HPDE6-E6E7 (cell line): ENCODE measurements around the gene NYNRIN.

Experiments
- DNase-seq: peaks from one replicate; pipeline ENCODE4 v3.0.0; 2011; ENCODE audit warnings: missing footprints; ENCODE audit errors: extremely low spot score

NYNRIN gene

DNA sequence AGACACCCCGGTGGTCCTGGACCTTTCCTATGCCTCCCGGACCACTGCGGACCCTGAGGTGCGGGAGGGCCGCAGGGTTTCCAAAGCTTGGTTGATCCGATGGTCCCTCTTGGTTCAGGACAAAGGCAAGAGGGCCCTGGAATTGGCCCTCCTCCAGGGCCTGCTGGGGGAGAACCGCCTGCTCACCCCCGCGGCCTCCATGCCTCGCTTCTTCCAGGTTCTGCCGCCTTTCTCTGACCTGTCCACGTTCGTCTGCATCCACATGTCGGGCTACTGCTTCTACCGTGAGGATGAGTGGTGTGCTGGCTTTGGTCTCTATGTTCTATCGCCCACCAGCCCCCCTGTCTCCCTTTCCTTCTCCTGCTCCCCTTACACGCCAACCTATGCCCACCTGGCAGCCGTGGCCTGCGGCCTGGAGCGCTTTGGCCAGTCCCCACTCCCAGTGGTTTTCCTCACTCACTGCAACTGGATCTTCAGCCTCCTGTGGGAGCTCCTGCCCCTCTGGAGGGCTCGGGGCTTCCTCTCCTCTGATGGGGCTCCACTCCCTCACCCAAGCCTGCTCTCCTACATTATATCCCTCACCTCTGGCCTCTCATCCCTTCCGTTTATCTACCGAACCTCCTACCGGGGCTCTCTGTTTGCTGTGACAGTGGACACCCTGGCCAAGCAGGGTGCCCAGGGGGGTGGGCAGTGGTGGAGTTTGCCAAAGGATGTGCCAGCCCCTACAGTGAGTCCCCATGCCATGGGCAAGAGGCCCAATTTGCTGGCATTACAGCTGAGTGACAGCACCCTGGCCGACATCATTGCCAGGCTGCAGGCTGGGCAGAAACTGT, 16.8 kb downstream of the NYNRIN start:
- DNase-seq: no peak

DNA sequence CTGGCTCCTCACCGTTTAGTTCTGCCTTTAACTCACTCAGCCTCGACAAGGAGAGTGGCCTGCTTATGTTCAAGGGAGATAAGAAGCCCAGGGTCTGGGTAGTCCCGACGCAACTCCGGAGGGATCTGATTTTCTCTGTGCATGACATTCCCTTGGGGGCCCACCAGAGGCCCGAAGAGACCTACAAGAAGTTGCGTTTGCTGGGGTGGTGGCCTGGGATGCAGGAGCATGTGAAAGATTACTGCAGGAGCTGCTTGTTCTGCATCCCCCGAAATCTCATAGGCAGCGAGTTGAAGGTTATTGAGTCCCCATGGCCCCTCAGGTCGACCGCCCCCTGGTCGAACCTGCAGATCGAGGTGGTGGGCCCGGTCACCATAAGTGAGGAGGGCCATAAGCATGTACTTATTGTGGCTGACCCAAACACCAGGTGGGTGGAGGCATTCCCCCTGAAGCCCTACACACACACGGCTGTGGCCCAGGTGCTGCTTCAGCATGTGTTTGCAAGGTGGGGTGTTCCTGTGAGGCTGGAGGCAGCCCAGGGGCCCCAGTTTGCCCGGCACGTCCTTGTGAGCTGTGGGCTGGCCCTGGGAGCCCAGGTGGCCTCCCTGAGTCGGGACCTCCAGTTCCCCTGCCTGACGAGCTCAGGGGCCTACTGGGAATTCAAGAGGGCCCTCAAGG, 17.6 kb downstream of the NYNRIN start:
- DNase-seq: no peak

DNA sequence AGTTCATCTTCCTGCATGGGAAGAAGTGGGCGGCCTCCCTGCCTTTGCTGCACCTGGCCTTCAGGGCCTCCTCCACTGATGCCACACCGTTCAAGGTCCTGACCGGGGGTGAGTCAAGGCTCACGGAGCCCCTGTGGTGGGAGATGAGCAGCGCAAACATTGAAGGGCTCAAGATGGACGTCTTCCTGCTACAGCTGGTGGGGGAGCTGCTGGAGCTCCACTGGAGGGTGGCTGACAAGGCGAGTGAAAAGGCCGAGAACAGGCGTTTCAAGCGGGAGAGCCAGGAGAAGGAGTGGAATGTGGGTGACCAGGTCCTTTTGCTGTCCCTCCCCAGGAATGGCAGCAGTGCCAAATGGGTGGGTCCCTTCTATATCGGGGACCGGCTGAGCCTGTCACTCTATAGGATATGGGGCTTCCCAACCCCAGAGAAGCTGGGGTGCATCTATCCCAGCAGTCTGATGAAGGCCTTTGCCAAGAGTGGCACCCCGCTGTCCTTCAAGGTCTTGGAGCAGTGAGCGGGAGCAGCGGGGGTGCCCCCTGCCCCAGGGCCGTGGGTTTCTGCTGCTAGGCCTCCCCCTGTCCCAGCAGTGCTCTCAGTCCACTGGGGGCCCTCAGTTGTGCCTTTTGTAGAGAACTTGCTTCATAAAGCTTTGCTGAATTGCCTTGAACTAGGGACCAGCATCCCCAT, 18.3 kb downstream of the NYNRIN start:
- DNase-seq: no peak

DNA sequence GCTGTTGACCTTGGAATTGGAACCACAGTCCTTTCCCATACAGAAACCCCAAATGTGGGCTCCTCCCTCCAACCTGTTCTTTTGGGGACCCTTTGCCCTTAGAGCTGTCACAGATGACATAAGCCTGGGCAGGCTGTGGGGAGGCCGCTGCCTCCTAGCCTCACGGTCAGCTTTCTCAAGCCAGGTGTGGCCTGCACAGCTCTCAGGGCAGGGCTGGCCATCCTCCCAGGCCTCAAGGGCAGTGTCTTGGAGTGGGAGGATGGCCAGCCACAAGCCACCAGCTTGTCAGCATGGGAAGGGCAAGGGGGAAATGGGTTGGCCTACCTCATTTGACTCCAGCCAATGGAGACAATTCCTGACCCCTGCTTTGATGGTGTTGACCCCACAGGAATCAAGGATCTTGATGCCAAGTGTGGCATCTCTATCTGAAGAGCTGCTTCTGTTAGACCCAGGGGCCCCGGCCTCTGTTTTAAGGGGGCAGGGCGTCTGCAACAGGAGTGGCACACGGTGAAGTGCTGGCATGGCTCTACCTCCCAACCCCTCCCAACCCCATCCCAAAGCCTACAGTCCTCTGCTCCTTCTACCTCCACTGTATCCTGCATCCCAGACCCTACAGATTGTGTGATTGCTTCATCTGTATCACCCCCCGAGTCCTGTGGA, 19.2 kb downstream of the NYNRIN start:
- no peak for DNase-seq

DNA sequence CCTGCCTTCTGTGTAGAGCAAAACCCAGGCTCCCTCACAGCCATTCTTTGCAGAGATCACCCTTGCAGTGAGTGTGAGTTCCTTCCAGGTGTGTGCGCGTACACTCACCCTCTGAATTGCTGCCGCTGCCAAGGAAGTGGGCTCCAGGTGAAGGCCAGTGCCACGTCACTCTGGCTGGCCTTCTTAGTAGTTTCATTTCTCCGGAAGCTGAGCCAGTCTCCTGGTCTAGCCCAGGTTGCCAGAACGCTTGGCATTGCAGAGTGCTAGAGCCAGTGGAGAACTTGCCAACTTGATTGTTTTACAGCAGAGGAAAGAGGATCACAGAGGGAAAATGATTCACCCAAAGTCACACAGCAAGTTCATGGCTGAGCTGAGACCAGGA, 19.7 kb downstream of the NYNRIN start:
- DNase-seq: peak; percentile 69

DNA sequence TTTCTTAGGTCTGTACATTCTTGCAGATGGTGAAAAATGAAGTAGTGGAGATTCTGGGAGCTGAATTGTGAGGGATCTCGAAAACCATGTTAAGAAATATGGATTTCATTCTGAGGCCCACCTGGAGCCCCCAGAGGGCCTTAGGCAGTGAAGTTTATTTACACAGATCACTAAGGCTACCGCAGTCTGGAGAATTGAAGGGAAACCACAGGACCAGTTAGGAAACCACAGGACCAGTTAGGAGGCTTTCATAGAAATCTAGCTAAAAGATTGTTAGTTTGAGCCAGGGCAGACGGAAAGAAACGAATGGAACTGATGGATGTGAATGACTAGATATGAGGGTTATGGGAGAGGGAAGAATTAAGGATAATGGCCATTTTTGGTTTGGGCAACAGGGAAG, 23.5 kb downstream of the NYNRIN start:
- no peak for DNase-seq

DNA sequence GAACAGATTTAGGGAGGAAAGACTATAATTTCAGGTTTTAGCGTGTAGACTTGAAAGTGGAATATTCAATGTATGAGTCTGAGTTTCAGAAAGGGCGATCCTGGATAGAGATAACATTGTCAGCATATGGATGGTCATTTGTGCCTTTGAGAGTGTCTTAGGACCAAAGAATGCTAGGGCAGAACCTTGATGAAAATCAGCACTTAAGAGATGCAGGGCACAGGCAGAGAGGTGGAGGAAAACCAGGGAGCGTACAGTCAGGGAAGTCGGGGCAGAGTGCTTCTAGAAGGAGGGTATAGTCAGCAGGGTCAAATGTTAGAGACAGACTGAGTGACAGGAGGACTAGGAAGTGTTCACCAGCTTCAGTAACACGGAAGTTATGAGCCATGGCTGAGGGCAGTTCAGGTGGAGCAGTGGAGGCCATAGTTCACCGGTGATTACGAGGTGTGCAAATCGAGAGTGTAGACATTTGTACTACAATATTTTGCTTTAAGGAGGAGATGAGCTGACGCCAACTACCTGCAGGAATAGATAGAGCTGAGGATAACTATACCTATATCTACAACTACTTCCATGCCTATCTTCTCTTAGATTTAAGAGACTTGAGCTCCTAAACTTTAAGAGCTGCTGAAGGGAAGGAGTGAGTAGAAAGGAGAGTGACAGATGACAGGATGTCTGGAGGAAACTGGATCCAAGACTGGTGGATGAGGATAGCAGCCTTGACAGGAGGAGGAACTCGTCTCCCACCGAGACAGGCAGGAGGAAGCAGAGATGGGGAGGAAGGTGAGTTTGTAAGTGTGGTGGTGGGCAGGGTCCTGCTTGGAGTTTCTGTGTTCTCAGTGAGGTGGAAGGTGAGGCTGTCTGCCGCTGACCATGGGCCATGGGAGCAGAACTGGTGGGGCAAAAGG, 24.1 kb downstream of the NYNRIN start:
- DNase-seq: no peak

DNA sequence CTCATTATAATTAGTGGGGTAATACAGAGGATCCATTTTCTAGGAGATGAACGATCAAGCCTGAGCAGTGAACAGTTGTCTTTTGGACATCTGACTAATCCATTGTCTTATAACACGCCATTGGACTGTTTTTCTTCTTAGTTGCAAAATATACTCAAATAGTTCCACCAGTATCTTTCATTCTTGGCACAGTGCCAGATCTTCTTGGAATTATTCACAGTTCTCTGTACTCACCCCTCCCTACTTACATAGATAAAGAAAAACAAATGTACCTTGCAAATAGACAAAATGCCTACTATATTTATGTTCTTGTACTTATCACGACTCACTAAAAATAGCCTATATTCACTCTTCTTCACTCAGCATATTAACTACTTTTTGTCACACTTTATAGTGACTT, 26.9 kb downstream of the NYNRIN start:
- peak; percentile 57 for DNase-seq

DNA sequence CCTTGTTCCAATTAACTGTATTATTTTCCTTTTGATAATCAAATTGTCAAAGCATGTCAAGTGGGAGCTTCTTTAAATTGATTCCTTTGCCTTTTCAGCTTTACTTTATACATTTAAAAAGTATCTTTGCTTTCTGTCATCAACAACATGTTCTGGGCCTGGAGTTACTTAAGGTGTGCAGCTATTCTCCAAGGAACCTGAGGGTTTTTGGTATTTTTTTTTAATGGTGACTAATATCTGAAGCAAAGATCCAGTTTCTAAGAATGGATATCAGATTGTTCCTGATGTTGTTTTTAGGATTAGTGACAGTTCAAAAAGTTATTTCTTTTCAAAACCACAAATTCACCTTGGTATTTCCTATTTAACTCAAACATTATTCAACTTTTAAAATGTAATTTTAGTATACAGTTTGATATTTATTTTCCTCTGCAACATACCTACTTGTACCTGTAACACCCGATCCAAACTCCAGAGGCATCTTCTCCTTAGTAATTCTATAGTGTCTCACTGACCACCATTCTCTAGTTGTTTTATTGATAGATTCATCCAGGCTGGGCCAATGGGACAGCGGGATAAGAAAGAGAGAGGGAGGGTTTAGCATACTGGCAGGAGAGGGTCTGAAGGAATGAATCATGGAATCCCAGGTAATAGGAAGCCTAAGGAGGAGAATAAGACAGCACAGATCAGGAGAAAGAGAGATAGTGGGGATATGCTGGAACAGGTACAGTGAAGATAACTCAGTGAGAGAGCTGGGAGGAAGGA, 27.5 kb downstream of the NYNRIN start:
- DNase-seq: no peak

DNA sequence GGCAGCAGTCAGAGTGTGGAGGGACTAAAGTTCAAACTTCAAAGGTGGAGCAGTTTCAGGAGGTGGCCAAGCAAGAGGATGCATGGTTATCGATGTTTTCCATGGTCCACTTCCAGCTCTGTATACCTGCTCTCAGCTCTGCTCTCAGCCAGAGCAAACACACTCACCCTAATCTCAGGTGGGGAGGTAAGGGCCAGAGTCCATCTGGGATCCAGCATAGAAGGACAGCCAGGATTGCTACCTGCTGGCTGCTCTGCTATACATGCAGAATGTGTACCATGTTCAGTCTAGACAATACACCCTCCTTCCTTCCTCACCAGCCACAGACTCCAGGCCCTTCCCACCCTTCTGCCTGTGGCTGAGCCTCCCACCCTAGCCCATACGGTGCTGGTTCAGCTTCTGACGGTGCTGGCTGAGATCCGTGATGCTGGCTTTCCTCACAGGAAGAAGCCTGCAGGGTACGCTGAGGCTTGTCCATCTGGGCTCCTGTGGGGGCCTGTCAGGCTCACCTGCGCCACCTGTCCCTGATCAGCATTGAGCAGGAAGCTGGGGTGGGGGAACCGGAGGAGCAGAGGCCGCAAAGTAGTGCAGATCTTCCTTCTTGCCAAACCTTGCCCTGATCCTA, 28.2 kb downstream of the NYNRIN start:
- DNase-seq: no peak

DNA sequence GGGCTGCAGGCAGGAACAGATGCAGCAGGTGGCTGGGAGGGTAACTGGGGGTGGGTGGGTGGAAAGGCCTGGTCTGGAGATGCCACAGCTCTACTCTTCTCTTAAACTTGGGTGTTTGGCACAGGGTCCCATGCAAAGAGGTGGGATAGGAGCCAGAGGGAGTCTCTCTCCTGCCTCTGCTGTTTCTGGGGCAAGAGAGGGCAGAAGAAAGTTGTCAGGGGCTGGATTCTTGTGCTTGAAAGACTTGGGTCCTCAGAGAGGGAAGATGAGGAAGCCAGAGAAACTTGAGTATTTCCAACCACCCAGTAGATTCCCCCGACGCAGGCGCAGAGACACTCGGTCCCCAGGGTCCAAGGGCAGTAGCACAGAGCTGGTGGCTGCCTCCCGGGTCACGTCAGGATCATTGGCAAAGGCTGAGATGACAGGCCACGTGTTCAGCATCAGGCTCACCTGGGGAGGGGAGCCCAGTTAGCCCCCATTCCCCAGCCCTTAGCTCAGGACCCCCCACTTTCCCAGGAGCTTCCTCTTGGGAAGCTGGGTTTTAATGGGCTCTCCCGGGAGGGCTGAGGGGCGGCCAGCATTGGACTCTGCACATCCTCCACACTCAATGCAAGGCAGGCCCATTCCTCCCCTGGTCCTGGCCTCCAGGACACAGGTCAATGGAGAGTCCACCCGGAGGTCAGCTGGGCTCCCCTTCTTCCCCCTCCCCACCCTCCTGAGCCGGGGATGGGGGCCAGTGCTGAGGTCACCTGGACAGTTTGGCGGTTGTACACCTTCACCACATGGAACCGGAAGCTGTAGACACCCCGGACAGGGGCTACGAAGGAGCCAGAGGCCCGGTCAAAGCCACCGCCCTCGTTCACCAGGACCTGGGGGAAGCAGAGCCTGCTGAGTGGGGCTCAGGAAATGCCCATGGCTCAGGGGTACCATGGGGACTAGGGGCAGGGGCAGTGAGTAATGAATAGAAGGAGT, 29.0 kb downstream of the NYNRIN start:
- DNase-seq: no peak

DNA sequence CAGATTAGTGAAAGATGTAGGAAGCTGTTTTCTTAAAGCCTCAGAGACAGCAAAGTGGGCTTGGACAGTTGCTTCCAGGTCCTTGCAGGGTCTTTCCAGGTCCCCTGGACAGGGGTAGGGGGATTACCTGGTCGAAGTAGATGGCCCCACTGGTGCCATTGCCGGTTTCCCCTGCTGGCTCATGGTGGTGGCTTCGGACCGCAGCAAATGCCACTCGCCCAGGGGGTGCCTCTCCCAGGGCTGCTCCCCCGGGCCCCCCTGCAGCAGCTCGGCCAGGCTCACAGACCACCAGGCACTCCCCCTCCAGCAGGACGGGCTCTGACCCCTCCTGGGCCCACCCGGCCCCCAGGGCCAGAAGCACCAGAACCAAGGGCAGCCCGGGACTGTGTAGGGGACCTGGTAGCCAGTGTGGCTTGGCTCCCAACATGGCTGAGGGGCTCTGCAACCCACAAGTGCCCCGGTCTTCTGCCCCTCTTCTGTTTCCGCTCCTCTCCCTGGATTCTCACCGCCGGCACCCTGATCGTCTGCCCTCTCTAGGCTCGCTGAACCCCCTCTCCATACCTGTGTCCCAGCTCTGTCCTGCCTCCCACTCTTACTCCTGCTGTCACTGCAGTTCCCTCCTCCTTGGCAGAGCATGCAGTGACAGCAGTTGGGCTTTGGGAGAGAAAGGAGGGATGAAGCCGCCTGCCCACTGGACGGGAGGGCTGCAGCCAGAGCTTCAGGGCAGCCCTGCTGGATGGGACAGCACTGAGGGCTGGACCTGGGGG, 30.0 kb downstream of the NYNRIN start:
- DNase-seq: no peak

DNA sequence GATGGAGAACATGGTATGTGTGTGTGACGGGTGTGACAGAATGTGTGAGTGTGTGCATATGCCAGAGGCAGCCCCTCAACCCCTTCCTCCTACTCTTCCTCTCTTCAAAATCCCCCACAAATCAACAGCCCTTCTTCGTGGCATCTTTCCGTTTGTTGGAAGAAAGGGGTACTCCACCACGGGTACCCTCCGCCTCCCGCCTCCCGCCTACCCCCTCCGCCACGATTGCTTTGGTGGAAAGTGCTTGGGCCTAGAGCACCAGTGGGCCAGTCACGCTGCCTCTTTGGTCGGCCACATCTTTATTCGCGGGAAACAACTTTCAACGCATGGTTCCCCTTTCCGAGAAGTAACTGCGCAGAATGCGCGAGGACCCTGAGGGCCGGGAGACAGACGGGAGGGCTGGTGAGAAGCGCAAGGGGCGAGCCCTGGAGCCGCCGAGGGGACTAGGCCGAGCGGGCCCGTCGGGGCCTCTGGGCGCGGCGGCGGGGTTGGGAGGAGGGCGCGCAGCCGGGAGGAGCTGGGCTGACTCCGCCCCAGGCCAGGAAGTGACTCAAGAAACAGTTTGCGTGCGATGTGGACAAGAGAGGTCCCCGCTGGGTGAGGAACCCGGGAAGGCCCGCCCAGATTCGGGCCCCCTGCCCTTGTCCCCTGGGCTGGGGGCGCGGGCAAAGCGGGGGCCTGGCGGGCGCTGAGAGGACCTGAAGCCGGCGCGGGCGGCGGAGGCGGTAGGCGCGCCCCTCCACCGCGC, 30.8 kb downstream of the NYNRIN start, which contains the start of the genes CBLN3 and KHNYN:
TSS of gene CBLN3 (minus strand) at position 274 of the 748 bp plus-strand sequence. CDS start 614 bp downstream, outside the sequence.
TSS of gene KHNYN (plus strand) at position 560 of the 748 bp plus-strand sequence. CDS start 777 bp downstream, outside the sequence.
- DNase-seq: peak; percentile 91

DNA sequence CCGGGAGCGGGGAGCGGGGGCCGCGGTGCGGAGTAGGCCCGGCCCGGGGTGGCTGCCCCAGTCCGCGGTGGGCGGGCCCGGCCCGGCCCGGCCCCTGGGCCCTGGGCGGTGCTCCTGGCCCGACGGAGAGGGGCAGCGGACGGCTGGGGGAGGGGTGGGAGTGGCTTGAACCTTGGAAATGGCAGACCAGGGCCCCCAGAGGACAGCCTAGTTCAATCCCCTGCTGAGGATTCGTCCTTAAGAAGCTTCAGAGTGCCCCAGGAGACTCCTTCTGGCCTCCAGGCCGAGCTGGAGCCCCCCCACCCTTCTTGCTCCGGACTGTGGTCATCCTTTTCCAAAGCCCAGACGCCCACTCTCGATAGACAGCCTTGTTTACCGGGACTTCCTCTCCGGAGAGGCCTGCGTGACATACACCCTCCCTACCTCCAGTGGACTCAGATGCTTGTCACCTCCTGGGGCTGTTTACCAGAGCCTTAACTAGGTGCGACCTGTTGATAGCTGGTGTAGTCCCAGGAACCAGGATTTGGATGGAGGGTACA, 31.4 kb downstream of the NYNRIN start:
- DNase-seq: peak; percentile 53

DNA sequence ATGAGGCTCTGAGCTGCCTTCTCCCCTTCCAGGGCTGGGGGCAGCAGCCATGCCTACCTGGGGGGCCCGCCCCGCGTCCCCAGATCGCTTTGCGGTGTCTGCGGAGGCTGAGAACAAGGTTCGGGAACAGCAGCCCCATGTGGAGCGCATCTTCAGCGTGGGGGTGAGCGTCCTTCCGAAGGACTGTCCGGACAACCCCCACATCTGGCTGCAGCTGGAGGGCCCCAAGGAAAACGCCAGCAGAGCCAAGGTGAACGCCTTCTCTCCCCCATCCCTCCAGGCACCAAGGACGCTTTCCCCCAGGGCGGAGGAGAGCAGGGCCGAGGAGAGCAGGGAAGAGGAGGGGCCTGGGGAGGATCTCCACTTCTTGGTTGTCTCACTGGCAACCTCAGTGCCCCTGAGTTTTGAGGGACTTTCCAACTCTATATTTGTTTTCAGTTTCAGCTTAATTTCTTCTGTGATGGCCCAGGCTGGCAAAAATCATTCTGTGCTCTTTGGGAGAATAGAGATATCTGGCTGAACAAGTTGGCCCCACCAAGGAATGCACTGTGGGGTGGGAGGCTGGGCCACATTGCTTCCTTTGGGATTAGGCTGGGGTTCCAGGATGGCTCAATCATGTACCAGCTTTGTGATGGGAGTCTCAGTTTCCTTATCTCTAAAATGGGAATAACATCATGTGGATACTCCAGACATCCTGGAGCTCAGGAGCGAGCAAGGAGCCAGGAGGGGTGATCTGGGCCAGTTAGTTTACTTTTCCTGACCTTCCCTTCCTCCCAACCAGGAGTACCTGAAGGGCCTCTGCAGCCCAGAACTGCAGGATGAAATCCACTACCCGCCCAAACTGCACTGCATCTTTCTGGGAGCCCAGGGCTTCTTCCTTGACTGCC, 32.1 kb downstream of the NYNRIN start:
- no peak for DNase-seq
